Calu3 (cell line): ENCODE data around the gene TIMMDC1. TPM values are rescaled to one million over a fixed set of nuclear protein-coding genes. Genes with fewer than 3 reads are reported as not detected.

Source experiments
- BruUV-seq: library from RNA; stranded (reverse); fragments of 400-500 nt; replicated peaks from 2 replicates; lab custom pipeline; 2021; lab: Mats Ljungman, UMichigan
- CTCF ChIA-PET: fragments of 300-600 bp; sonication (Branson Sonifier 250); formaldehyde crosslinking; loops from one replicate; lab custom pipeline; 2022; ENCODE audit warnings: antibody characterized with exemption; lab: Charles Lee
- DNase-seq: peaks from one replicate; pipeline ENCODE4 v3.0.0; 2022
- H3K27ac Mint-ChIP-seq: one replicate; pipeline ENCODE4 v1.8.0; 2022; ENCODE audit warnings: mixed read lengths; ENCODE audit not compliant: unreplicated experiment
- H3K27me3 Mint-ChIP-seq: one replicate; pipeline ENCODE4 v1.8.0; 2022; ENCODE audit warnings: mixed read lengths; ENCODE audit not compliant: unreplicated experiment
- H3K36me3 Mint-ChIP-seq: one replicate; pipeline ENCODE4 v1.8.0; 2022; ENCODE audit warnings: mild to moderate bottlenecking, moderate library complexity, mixed read lengths; ENCODE audit not compliant: insufficient read depth, unreplicated experiment
- H3K4me1 Mint-ChIP-seq: one replicate; pipeline ENCODE4 v1.8.0; 2022; ENCODE audit warnings: mild to moderate bottlenecking, low read depth, mixed read lengths; ENCODE audit not compliant: unreplicated experiment
- H3K4me3 Mint-ChIP-seq: one replicate; pipeline ENCODE4 v1.8.0; 2022; ENCODE audit warnings: mild to moderate bottlenecking, low read depth, moderate library complexity, mixed read lengths; ENCODE audit not compliant: unreplicated experiment
- H3K9me3 Mint-ChIP-seq: one replicate; pipeline ENCODE4 v1.8.0; 2022; ENCODE audit warnings: low read depth, mixed read lengths; ENCODE audit not compliant: unreplicated experiment
- CTCF ChIP-seq: fragments of 200-600 bp; IDR thresholded peaks from one replicate; pipeline ENCODE4 v1.8.0; 2022; ENCODE audit warnings: antibody characterized with exemption; ENCODE audit not compliant: unreplicated experiment
- intact Hi-C: fragments of 100-400 bp; cut with micrococcal nuclease; formaldehyde crosslinking; loops from one replicate; pipeline ENCODE4 v1.10.0; 2022; ENCODE audit not compliant: unreplicated experiment
- total RNA-seq: library from RNA; stranded (reverse); gene quantifications from 2 replicates; pipeline ENCODE4 v1.2.3, GENCODE V29; 2022

The TIMMDC1 gene
- total RNA-seq, 1 experiment from 2014 or later: 84.1 TPM

- H3K27me3 Mint-ChIP-seq: peaks cover 17% of the 10 kb centered on the region
- DNase-seq: no peak
- no peak overlapping the region for H3K4me3 Mint-ChIP-seq
- H3K9me3 Mint-ChIP-seq: no peaks in the 10 kb centered on the region
- H3K36me3 Mint-ChIP-seq: no peaks in the 10 kb centered on the region
- CTCF ChIA-PET: no interaction called here
- no peak for TF ChIP-seq CTCF
- H3K27ac Mint-ChIP-seq: no peak overlapping the region
- no TSS peak for BruUV-seq
- H3K4me1 Mint-ChIP-seq: peaks cover 11% of the 10 kb centered on the region
- intact Hi-C loops: no loop called here
These were observed 73.3 kb downstream of the TIMMDC1 start for GRCh38 chr3:119571688-119572087.

Other genes with a start within 250 kb of the TIMMDC1 start
- gene ARHGAP31, start 204.2 kb upstream of the TIMMDC1 start, total RNA-seq: 0.07 and 0.52 TPM in 2 replicates
- gene TMEM39A, start 34.9 kb upstream of the TIMMDC1 start, total RNA-seq: 48.6 and 54.3 TPM in 2 replicates
- 10.3 and 13.3 TPM in 2 replicates for gene POGLUT1, start 29.6 kb upstream of the TIMMDC1 start, total RNA-seq
- gene CD80, start 61.1 kb downstream of the TIMMDC1 start, total RNA-seq: not detected in 2 replicates
- 1.8 and 2.4 TPM in 2 replicates for gene ADPRH, start 80.9 kb downstream of the TIMMDC1 start, total RNA-seq
- 0.81 and 0.99 TPM in 2 replicates for gene PLA1A, start 99.3 kb downstream of the TIMMDC1 start, total RNA-seq
- gene POPDC2, start 162.0 kb downstream of the TIMMDC1 start, total RNA-seq: 0.80 and 1.0 TPM in 2 replicates
- 48.4 and 51.3 TPM in 2 replicates for gene COX17, start 178.9 kb downstream of the TIMMDC1 start, total RNA-seq
- gene CFAP91, start 204.5 kb downstream of the TIMMDC1 start, total RNA-seq: 1.5 and 2.2 TPM in 2 replicates